ENCODE measurements around the gene CYP51A1. TPM values are rescaled to one million over a fixed set of nuclear protein-coding genes. Genes with fewer than 3 reads are reported as not detected.
"Not testable (repeated sequence)": the region's sequence is repeated elsewhere in the genome, so short reads cannot be mapped to it uniquely, and the experiment has no call there.

The CYP51A1 gene
- total RNA-seq, 1 donor from 2014 or later: 103 TPM

DNA sequence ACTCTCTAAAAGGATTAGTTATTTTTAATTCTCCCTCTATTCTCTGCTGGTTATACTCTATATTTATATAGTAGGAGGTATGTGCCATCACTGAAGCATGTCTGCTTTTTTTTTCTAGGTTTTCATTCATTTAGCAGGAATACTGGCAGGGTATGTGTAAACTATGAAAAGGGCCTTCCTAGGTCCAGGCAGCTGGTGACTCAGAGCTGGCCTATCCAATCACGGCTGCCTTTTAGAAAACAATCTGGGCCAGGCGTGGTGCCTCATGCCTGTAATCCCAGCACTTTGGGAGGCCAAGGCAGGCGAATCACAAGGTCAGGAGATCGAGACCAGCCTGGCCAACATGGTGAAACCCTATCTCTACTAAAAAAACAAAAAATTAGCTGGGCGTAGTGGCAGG is 31.4 kb downstream of the CYP51A1 start:
- intact Hi-C loops (cut with micrococcal nuclease); DNase-seq; H3K27ac Mint-ChIP-seq; H3K9me3 Mint-ChIP-seq; H3K27me3 Mint-ChIP-seq; H3K4me1 Mint-ChIP-seq; H3K4me3 Mint-ChIP-seq: not testable (repeated sequence)
- peaks cover 42% of the 10 kb centered on the region for H3K36me3 Mint-ChIP-seq (ENCODE audit: low read depth)

DNA sequence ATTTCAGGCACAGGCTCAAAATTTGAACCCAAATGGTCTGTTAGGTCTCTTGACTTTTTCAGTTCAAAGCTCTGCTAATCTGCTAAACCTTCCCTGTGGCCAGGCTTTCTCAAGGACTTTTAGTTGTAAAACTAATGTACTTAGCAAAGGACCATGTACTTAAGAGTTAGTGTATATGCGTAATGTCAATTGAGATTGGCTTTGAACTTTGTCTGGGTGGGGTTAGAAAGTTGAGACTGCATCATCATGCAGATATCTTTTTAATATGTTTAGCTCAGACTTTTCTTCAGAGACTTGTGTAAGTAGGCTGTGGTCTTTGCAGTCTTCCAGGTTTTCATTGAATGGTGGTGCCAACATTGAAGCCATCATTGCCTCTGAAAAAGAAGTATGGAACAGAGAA is 33.7 kb downstream of the CYP51A1 start:
- Mint-ChIP-seq H3K9me3 (no peaks in the 10 kb centered on the region), H3K27me3 (no peaks in the 10 kb centered on the region), H3K4me3 (no peak overlapping the region), H3K4me1 (no peaks in the 10 kb centered on the region), H3K36me3 (ENCODE audit: low read depth) (peaks cover 48% of the 10 kb centered on the region), H3K27ac (no peak overlapping the region)
- intact Hi-C loops (cut with micrococcal nuclease): no loop called here
- DNase-seq: no peak

DNA sequence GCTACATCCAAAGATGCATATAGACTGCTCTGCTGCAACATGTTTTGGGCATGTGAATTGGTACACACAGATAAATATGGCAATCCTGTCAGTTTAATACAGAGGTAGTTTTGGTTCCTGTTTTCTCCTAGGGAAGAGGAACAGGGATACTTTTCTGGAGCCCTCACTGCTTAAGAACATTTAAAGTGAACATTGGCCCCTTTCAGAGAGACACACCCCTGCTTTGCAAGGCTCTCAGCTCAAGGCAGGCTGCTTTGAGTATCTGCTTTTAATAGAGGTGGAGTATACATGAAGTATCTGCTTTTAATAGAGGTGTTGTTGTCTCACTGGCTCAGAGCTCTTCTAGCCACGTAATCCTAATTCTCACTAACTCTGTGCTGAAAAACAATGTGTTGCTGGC is 38.9 kb downstream of the CYP51A1 start:
- Mint-ChIP-seq H3K4me3 (no peak overlapping the region), H3K36me3 (ENCODE audit: low read depth) (peaks cover 39% of the 10 kb centered on the region), H3K27ac (no peak overlapping the region), H3K27me3 (no peaks in the 10 kb centered on the region), H3K4me1 (no peaks in the 10 kb centered on the region), H3K9me3 (no peaks in the 10 kb centered on the region)
- DNase-seq: no peak
- intact Hi-C loops (cut with micrococcal nuclease): no loop called here

DNA sequence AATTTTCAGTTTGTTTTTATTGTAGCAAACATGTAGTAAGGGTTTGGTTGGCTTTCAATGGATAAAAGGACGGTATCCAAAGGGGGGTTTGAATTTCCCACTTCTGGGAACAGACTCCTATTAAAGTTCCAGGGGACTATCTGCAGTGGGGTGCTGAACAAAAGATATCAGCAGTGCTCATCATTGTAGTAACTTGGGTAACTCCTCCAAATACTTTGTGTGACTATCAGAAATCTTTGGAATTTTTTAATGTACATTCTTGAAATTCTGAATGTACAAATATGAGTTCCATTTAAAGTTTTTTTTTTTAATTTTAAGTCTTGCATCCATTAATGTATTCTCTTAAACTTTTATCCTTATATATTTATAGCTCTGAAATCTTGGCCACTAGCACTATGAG is 42.1 kb downstream of the CYP51A1 start:
- Mint-ChIP-seq H3K4me1 (no peaks in the 10 kb centered on the region), H3K4me3 (no peak overlapping the region), H3K27me3 (no peaks in the 10 kb centered on the region), H3K36me3 (ENCODE audit: low read depth) (peaks cover 34% of the 10 kb centered on the region), H3K9me3 (no peaks in the 10 kb centered on the region), H3K27ac (no peak overlapping the region)
- no peak for DNase-seq
- intact Hi-C loops (cut with micrococcal nuclease): no loop called here

DNA sequence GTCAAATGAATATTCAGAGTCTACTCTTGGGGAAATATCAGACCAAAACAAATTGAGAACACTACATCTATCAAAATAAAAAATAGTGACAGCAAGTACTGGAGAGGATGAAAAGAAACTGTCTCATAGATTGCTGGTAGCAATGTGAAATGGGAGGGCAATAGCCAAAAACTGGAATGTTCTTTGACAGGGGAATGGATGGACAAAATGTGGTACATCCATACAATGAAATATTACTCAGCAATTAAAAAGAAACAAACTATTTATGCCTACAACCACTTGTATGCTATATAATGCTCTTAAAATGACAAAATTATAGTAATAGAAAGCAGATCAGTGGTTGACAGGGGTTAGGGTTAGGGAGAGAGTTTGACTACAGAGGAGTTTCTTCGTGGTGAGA is 46.0 kb downstream of the CYP51A1 start:
- Mint-ChIP-seq H3K36me3 (ENCODE audit: low read depth) (peaks cover 44% of the 10 kb centered on the region), H3K27me3 (no peaks in the 10 kb centered on the region), H3K27ac (no peak overlapping the region), H3K4me3 (no peak overlapping the region), H3K4me1 (no peaks in the 10 kb centered on the region), H3K9me3 (no peaks in the 10 kb centered on the region)
- no peak for DNase-seq
- intact Hi-C loops (cut with micrococcal nuclease): no loop called here

DNA sequence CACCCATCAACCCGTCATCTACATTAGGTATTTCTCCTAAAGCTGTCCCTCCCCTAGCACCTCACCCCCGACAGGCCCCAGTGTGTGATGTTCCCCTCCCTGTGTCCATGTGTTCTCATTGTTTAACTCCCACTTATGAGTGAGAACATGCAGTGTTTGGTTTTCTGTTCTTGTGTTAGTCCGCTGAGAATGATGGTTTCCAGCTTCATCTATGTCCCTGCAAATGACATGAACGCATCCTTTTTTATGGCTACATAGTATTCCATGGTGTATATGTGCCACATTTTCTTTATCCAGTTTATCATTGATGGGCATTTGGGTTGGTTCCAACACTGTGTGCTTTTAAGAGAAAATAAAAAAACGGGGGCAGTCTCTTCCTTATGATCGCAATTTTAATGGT is 50.4 kb downstream of the CYP51A1 start:
- H3K27me3 Mint-ChIP-seq; H3K9me3 Mint-ChIP-seq; H3K27ac Mint-ChIP-seq; intact Hi-C loops (cut with micrococcal nuclease); H3K4me1 Mint-ChIP-seq; H3K4me3 Mint-ChIP-seq; DNase-seq: not testable (repeated sequence)
- H3K36me3 Mint-ChIP-seq (ENCODE audit: low read depth): peaks cover 42% of the 10 kb centered on the region

DNA sequence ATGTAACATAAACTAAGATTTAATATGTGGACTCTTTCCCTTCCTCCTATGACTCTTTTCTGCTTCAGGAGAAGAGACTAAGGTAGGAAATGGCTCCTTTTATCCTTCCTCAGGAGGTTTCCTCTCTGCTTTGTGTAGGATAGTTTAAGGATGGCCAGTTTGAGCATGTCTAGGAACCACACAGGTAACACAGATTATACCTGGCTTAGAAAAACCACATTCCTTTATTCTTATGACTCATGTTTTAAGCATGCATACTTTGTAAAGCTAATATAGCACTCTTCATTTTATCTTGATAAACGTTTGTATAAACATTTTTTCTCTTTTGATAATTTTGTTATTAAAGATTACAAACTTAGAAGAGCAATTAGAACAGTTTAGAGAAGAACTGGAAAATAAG is 57.8 kb downstream of the CYP51A1 start:
- Mint-ChIP-seq H3K27me3 (no peaks in the 10 kb centered on the region), H3K27ac (no peak overlapping the region), H3K36me3 (ENCODE audit: low read depth) (peaks cover 27% of the 10 kb centered on the region), H3K4me3 (no peak overlapping the region), H3K9me3 (no peaks in the 10 kb centered on the region), H3K4me1 (no peaks in the 10 kb centered on the region)
- DNase-seq: no peak
- intact Hi-C loops (cut with micrococcal nuclease): no loop called here

DNA sequence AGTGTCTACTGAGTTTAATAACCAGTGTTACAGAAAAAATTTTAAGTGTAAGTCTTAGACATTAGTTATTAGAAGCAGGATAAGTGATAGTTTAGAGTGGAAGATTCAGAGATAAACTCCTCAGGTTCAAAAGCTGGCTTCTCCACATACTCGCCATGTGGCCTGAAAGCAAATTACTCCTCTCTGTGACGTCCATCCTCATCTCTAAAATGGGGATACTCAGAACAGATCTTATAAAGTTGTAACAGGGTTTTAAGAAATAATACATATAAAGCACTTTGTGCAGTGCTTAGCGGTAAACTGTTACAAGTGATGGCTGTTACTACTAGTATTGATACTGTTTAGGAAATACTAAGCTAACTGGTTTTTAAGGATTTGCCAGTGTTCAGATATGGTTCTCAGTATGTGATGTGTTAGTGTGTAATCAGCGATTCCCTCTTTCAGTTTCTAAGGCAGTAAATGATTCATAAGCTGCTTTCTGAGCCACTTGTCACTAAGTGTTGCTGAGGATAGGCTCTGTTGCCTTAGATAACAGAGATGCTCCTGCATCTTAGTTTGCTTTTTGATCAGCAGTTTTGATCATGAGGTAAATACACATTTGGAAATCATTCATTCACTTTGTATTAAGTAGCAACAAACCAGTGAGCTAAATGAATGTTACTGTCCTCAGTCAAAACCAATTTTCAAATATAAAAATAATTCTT is 58.7 kb downstream of the CYP51A1 start:
- peaks cover 30% of the 10 kb centered on the region for H3K36me3 Mint-ChIP-seq (ENCODE audit: low read depth)
- no peak for DNase-seq

DNA sequence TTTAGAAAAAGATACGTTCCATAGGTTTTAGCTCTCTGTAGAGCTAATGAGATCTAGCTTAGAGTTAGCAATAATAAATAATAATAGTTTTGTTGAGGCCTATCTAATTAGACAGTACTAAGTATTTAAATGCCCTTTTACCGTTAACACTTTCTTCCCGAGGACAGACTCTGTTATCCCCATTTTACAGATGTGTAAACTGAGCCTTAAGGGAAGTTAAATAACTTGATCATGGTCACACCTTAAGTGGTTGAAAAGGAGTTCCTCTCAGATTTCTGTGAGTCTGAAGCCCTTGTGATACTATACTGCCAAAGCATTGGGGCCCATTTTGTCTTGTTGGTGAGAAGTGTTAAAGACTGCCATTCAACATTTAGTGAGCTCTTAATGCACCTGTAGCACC is 61.6 kb downstream of the CYP51A1 start:
- Mint-ChIP-seq H3K27ac (no peak overlapping the region), H3K27me3 (no peaks in the 10 kb centered on the region), H3K4me3 (no peak overlapping the region), H3K4me1 (no peaks in the 10 kb centered on the region), H3K9me3 (no peaks in the 10 kb centered on the region), H3K36me3 (ENCODE audit: low read depth) (peaks cover 32% of the 10 kb centered on the region)
- no peak for DNase-seq
- intact Hi-C loops (cut with micrococcal nuclease): no loop called here

More for the DNA sequence above, 58.7 kb downstream of the CYP51A1 start:
- no peaks in the 10 kb centered on the region for H3K9me3 Mint-ChIP-seq
- H3K4me1 Mint-ChIP-seq: no peaks in the 10 kb centered on the region
- H3K27ac Mint-ChIP-seq: no peak overlapping the region
- no peak overlapping the region for H3K4me3 Mint-ChIP-seq
- intact Hi-C loops (cut with micrococcal nuclease): no loop called here
- H3K27me3 Mint-ChIP-seq: no peaks in the 10 kb centered on the region

DNA sequence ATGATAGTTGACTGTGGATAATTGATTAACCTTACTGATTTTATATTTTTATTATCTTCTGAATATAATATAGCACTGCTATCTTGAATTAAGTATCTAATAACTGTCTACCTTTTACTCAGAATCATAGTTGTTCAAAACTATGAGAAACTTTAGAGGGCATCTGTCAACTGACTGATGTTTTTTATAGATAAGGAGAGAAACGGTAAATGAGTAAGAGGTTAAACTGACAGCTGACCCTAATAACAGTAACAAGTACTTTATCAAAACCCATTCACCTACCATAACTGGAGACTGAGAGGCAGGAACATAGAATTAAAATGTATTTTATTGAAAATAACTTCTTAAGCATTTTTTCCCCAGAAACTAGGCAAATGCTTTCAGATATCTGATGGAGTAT is 62.2 kb downstream of the CYP51A1 start:
- H3K9me3 Mint-ChIP-seq: no peaks in the 10 kb centered on the region

DNA sequence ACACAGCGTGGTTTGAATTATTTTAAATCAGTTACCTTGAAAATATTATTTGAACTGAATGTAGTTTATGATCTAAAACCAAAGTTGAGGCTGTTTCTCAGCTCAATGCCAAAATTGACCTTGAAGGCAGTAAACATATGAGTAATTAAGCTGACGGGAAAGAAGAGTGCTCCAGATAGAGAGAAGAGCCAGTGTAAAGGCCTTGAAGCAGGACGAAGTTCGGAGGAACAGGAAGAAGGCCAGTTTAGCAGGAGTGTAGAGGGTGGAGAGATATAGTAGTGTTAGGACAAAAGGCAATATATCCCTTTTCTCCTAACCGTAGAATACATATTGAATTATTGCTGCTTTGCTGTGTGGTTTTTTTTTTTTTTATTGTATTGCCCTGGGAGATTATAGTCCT is 63.2 kb downstream of the CYP51A1 start:
- Mint-ChIP-seq H3K27me3 (no peaks in the 10 kb centered on the region), H3K9me3 (no peaks in the 10 kb centered on the region), H3K4me3 (no peak overlapping the region), H3K27ac (no peak overlapping the region), H3K36me3 (ENCODE audit: low read depth) (peaks cover 40% of the 10 kb centered on the region), H3K4me1 (no peaks in the 10 kb centered on the region)
- DNase-seq: no peak
- intact Hi-C loops (cut with micrococcal nuclease): no loop called here

More for the DNA sequence above, 62.2 kb downstream of the CYP51A1 start:
- no peaks in the 10 kb centered on the region for H3K27me3 Mint-ChIP-seq
- peaks cover 33% of the 10 kb centered on the region for H3K36me3 Mint-ChIP-seq (ENCODE audit: low read depth)
- no peak for DNase-seq
- no peak overlapping the region for H3K27ac Mint-ChIP-seq
- intact Hi-C loops (cut with micrococcal nuclease): no loop called here
- no peaks in the 10 kb centered on the region for H3K4me1 Mint-ChIP-seq
- no peak overlapping the region for H3K4me3 Mint-ChIP-seq

DNA sequence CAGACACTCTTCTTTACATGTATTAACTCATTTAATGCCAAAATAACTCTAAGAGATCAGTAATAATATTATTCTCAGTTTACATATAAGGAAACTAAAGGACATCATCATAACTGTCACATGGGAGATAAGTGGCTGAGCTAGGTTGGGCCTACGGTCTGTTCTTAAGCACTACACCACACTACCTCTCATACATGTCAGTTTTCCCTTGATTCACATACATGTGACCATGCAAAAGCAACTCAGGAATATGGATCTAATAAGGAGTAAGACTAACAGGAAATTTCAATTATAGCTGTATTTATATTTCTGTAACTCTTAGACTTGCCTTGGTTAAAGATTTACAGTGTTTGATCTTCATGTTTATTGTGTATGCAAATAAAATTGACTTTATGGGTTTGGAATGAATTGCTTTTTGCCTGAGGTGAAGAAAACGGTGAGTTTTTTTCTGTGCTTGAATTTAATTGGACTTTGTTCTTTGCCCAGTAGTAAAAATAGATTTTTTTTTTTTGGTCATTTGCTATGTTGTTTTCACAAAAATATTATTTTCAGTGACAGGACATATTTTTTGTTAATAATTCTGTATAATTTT is 69.7 kb downstream of the CYP51A1 start:
- Mint-ChIP-seq H3K27ac (no peak overlapping the region), H3K36me3 (ENCODE audit: low read depth) (peaks cover 21% of the 10 kb centered on the region), H3K27me3 (no peaks in the 10 kb centered on the region), H3K9me3 (no peaks in the 10 kb centered on the region), H3K4me3 (no peak overlapping the region), H3K4me1 (no peaks in the 10 kb centered on the region)
- intact Hi-C loops (cut with micrococcal nuclease): loop anchor here (5.0 kb wide), 1 partner anchor 383 kb away; the partner anchor contains the start of gene GATAD1
- DNase-seq: no peak

All from activated CD4-positive, alpha-beta T cell treated with anti-CD3 and anti-CD28 coated beads, Interleukin-2, amount 10 ng/mL, durations not matched to agents 24 days and 14 days (primary cell).